Panc1 (cell line): Measurements from ENCODE around the gene TNIP1.

Source experiments
- CTCF ChIP-seq: fragments of 450-650 bp; IDR thresholded peaks from 2 replicates; pipeline ENCODE4 v1.5.1; 2017; ENCODE audit warnings: mild to moderate bottlenecking
- POLR2AphosphoS5 ChIP-seq: IDR thresholded peaks from 2 replicates; pipeline ENCODE4 v1.6.1; 2012; ENCODE audit warnings: mild to moderate bottlenecking, low read depth, low read length, moderate library complexity
- REST ChIP-seq, 2 experiments: IDR thresholded peaks; 2 replicates each; pipeline ENCODE4 v1.6.1; 2011 to 2012; ENCODE audit warnings: low read depth in 2 of 2, control low read depth in 1 of 2, low read length in 1 of 2, mild to moderate bottlenecking in 1 of 2, moderate library complexity in 1 of 2; ENCODE audit not compliant: insufficient read depth in 1 of 2
- SIN3A ChIP-seq: IDR thresholded peaks from 2 replicates; pipeline ENCODE4 v1.6.1; 2012; ENCODE audit warnings: low read depth, mild to moderate bottlenecking, low read length, moderate library complexity, borderline replicate concordance; ENCODE audit not compliant: insufficient read depth
- TCF7L2 ChIP-seq: IDR thresholded peaks from 2 replicates; pipeline ENCODE4 v1.6.1; 2011; ENCODE audit warnings: mild to moderate bottlenecking, low read depth, low read length, inconsistent platforms

GRCh38 chr5:151014680-151015343, 66.0 kb downstream of the TNIP1 start:
- TF ChIP-seq SIN3A, result no peak
- TF ChIP-seq CTCF, result no peak
- TF ChIP-seq TCF7L2, result no peak
- TF ChIP-seq REST (IDR thresholded peaks at IDR 0.05; ENCODE audit: insufficient read depth in 1 of 2, low read depth in 2 of 2, low read length in 1 of 2), result no peak
- no peak for TF ChIP-seq POLR2AphosphoS5
